Renal cortex interstitium (tissue), 11 donors: ENCODE data around the gene ANKRD6. TPM values are rescaled to one million over a fixed set of nuclear protein-coding genes. Genes with fewer than 3 reads are reported as not detected.

Source experiments
- DNase-seq, 11 donors: peaks; one replicate each; pipeline ENCODE4 v3.0.0-alpha.2; 2013; ENCODE audit warnings: low read depth in 9 of 11, low spot score in 4 of 11; ENCODE audit errors: extremely low read depth in 1 of 11
- polyA plus RNA-seq, 3 donors: library from polyadenylated mRNA; unstranded; fragments of 120-200 nt; gene quantifications; one replicate each; pipeline ENCODE4 v1.2.1, GENCODE V29; 2013; ENCODE audit not compliant: insufficient read length in 3 of 3

Gene ANKRD6
- polyA plus RNA-seq, 3 donors, result 23.4 to 44.8 (median 26.4) TPM

DNA sequence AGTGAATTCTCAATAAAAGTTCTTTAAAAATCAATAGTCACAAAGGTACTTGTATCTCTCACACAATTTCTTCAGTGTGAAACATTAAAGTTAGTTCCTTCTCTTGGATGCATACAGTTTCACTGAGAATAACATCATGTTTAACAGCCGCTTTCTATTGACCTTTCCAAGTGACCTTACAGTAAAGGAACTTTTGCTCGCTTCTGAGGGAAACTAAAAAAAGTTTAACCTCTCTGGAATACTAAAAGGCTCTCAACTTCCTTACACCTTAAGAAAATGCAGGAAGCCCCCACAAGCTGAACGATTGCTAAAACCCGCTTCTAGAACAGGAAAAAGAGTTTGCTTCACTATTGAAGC, 22.2 kb upstream of the ANKRD6 start:
- DNase-seq, result no peak

DNA sequence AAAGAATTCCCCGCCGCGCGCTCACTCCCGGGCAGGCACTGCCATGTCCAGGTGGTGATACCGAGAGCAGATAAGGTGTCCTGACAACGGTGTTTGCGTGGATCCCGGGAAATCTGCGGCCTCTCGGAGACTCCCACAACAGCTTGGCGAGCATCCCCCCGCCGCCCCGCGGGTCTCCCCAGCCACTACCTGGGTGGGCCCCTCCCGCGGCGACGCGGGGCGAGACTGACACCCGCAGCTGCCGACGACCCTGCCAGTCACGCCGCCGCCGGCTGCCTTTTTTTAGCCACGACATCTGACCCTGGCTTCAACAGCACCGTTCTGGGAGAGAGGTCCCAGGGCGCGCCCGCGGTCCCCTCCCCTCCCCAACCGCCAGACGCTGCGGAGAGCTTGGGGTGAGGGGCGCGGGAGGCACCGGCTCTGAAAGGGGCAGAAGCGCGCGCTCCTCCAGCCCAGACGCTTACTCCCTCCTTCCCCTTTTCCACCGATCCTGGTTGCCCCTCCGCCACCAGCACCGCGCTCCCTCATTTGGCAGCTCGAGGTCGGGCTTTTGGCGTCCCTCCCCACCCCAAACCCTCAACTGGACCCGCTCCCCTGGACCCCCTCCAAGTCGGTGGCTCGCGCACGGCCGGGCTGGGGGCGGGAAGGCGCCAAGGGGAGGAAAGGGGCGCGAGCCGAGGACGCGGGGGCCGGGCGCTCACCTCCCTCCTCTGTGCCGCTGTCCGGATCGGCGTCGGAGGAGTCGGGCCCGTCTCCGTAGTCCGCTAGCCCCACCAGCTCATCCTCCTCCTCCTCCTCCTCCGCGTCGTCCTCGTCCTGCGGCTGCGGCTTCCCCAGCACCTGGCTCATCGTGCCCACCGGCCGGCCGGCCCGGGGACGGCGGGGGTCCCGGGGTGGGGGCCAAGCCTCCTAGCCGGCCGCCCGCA, 21.5 kb upstream of the ANKRD6 start:
- peak in 3 of 11 donors; percentile 27 to 32 (median 31) for DNase-seq

DNA sequence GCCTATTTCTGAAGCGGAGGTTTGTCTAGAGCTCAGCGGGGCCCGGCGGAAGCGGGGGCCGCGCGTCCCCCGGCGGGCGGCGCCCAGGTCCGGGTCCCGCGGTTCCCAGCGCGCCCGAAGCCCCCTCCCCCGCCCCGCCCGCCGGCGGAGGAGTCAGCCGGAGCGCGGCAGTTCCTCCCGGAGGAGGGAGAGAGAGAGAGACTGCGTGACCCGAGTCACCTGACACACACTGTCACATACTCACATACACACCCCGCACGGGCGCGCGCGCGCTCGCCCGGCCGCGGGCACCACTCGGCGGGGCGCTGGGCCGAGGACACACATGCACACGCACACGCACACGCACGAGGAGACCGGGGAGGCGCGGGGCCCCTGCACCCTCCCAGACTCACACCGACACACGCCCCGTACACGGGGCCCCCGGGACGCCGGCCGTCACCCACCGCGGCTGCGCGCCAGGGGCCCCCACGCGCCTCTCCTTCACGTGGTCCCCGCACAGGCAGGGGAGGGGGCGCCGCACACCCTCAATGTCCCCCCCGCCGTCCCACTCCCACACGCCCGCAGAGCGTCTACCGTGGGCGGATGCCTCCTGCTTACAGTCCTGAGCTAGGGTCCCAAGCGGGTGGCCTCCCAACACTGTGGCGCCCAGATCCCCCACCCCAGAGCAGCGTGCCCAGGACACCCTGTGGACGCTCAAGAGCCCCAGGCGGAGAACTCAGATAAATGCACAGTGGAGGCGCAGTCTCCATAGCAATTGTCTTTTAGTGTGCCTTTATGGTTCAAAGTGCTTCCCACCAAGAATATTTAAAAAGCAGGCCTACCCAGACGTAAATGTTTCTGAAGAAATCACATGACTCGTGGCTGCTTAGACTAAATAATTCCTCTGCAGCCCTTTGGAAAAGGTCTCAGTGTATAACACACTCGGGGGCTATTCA, 20.6 kb upstream of the ANKRD6 start, which contains the start of gene RRAGD:
RRAGD (minus strand) TSS at position 203 of the 935 bp plus-strand sequence. CDS start 280 bp downstream, outside the sequence.
- peak in 8 of 11 donors; percentile 50 to 69 (median 62) for DNase-seq

DNA sequence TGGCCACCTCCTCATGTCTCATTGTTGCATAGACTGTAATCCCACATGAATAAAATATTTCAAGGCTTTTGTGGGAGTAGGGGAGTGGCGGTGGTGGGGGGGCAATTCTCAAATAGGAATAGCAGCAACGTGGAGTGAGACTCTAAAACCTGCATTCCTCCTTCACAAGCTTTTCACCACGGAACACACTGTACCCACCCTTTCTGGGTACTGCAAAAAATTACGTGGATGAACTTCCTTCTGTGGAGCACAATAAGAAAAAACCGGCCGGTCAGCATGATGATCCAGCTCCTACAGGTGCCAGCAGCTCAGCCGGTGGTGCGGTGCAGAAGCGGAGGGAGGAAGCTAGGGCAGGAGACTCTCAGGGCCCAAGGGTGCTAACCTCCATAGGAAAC, 19.9 kb upstream of the ANKRD6 start:
- no peak for DNase-seq

DNA sequence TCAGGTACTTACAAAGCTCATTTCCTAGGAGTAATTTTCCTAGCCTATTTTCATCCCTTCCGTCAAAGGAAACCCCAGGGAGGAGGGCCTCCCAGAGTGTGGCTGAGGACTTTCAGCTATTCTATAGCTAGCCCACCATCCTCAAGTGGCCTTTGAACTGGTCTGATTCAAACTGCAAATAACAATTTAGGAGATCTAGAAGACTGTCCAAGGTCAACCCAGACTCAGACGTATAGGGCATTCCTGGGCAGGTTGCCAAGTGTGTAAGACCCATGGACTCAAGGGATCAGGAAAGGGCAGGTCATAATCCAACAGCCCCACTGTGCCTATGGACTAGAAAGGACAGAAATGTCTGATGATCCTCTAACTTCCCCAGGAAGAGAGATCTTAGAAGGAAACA, 18.7 kb upstream of the ANKRD6 start:
- DNase-seq, result no peak

DNA sequence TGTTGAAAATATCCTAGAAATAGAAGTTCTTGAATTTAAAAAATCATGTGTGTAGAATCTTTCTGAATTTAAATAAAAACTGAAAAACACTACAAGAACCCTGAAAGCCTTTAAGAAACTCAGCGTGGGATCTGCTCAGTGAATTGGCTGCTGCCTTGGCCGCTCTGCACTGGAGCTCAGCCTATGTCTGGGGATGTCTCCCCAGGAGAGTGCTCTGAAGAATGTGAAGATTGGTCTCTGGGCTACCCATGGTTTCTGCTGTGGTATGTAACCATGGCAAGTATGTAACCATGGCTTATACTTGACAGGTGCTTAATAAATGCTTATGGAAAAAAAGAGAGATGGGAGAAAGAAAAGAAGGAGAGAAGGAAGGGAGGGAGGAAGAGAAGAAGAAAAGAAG, 17.8 kb upstream of the ANKRD6 start:
- no peak for DNase-seq

DNA sequence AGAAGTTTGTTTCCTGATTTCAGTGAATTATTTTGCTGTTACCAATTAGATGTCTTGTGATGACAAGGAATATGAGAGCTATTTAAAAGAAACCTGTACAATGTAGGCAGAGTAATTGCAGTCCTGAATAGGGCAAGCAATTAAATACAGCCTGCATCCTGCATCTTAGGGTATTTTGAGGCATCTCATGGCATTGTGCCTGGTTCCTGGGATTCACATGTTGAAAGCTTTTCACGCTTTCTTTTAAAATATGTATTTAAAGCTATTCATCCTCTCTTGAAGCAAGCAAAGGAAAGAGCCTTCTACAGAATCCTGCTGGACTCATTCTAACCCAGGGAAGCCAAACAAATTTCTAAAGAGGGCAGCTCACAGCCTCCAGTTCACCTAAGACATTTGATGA, 16.2 kb upstream of the ANKRD6 start:
- DNase-seq, result no peak

DNA sequence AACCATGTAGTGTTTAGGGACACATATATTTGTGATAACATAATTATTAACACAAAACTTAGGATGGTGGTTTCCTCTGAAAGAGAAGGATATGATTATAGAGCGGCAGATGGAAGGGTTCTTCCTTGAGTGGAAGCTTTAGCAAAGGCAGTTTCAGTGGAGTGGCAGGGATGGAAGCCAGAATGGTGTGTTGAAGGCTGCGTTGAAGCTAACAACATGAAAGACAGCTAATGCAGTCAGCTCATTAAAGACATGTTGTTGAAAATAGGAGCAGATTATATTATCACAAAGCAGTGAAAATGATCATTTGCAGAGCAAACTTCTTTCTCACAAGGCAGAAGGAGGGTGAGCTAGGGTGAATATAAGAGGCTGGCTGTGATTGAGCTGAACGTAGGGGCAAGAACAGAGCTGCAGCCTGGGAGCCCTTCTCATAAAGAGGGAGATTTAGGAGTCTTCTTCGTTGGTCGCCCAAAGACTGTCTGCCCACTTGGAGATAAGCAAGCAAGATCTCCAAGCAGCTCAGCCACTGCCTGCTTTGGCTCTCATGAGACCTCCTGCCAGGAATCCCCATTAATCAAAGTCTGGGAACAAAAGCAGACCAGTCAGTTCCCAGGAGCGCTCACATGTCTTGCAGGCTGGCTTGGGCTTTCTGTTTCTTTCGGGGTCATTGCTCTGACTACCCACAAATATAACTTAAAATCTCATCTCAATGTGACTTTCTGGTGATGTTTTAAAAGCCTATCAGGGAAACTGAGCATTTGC, 2.6 kb upstream of the ANKRD6 start:
- DNase-seq, result no peak

DNA sequence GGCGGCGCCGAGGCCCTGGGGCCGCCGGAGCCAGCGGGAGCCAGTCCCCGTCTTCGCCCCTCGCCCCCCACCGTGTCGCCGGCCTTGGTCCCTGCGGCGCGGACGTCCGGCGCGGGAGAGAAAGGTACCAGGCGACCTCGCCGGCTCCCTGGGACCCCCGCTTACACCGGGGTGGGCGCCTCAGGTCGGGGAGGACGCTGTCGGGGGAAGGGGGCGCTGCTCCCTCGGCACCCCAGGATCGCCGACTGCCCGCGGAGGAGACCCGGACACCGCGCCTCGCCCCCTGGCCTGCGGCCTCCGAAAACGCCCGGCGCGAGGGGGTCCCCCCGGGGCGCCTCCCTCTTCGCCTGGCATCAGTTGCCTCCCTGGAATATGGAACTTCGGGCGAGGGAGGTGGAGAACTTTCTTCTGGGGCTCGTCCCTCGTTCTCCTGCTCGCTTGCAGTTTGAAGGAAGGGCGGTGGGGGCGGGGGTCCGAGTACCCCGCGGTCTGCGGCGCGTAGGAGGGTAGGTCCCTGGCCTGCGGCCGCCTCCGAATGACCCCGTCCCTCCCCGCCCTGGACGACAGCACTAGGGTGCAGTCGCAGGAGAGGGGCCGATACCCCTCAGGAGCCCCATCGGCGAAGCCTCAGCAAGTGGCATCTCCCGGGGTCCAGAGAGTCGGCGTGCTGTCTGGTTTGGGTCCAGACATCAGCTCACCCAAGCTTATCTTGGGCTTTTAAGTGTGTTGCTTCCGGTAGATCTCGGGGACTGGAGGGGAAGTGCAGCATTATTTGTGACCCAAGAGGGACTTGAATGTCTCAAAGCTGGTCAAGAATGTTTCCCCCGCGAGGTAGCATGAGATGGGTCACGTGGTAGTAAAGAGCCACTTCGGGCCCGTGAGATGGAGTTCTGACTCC, 549 bp downstream of the ANKRD6 start:
- DNase-seq, result peak in 1 of 11 donors; percentile 25

DNA sequence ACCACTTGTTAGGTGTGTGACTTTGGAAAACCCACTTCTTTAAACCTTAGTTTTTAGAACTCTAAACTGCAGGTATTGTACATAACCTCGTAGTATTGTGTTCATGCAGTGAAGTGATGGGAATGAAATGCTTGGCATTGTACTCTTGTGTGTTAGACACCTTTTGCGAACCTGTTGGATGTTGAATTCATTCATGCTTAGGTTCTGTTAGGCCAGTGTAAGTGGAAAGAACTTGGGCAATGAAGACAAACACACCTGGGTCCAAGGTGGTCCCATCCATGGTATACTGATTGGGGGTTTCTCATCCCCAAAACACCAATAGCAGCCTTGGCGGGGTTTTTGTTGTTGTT, 1.2 kb downstream of the ANKRD6 start:
- DNase-seq, result no peak

DNA sequence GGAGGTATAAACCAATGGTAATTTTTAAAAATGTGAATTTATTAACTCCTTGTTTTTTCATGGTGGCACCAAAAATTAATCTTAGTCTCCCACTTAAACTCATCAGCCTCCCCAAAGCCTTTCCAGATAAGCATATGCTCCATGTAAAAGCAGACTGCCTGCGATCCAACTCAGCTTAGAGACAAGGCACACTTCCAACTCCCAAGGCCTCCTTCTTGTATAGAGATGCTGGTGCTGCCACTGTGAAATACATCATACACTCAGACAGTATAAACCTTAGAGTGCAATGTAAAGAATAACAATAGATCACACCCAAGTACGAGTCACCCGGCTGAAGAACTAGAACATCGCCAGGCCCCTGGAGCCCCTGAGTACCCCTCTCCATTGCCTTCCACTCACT, 2.0 kb downstream of the ANKRD6 start:
- DNase-seq, result no peak

DNA sequence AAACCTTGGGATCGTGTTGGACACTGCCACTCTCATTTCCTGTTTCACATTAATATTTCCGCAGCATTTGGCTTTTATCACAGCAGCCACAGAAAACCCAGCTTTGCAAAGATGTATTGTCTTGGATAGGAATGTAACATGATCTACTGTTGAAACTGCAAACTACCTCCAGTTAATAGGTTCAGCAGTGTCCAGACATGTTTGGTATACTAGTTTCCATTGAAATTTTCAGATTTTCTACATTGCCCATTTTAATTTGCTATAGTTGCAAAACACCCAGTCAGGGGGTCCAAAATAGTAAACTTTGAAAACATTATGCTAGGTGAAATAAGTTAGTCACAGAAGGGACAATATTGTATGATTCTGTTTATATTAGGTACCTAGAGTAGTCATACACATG, 3.3 kb downstream of the ANKRD6 start:
- DNase-seq, result no peak

DNA sequence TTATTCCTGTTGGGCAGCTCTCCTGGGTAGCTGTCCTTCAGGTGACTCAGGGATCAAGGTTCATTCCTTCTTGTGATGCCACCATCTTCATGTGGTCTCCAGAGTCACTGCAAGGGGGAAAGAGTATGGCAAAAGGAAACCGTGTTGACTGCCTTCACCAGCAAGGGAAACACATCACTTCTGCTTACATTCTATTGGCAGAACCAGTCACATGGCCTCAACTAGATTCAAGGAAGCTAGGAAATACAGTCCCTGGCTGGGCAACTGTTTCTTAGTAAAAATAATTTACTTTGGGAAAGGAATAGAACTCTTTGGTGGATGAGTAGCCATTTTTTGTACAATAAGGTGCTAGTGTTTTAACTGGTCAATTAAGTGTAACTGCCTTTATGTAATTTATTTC, 5.3 kb downstream of the ANKRD6 start:
- DNase-seq, result no peak

DNA sequence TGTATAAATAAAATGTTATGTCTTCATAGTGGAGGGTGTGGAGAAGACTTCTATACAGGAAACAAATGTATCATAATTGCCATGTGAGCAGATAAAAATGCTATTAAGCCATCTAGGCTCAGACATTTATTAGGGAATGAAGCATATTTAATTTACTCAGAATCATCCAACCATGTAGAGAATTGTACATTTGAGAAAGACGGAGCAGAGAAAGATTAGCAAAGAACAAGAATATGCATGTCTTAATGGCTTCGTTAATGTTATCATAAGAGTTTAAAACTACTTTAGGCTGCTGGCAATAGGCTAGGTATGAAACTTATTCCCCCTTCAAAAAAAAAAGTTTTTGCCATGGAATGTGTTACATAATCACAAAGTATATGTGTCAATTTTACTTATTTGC, 6.1 kb downstream of the ANKRD6 start:
- DNase-seq, result no peak

DNA sequence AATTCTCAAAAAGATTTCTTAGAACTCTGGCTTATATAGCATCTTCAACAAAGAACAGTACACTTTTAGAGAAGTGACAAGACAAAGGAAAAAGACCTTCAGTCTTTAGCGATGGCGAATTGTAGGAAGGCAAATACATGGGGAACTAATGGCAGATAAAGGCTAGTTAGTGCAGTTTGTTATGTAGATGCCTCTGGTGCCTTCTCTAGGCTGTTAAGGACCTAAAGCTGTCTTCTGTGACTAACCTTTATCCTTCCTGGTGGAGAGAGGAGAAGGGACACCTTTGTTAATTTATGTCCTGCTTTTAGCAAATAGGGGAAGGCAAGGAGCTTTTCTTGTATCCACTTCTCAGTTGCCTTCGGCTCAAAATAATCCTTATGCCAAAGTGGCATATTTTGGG, 7.2 kb downstream of the ANKRD6 start:
- DNase-seq, result no peak

DNA sequence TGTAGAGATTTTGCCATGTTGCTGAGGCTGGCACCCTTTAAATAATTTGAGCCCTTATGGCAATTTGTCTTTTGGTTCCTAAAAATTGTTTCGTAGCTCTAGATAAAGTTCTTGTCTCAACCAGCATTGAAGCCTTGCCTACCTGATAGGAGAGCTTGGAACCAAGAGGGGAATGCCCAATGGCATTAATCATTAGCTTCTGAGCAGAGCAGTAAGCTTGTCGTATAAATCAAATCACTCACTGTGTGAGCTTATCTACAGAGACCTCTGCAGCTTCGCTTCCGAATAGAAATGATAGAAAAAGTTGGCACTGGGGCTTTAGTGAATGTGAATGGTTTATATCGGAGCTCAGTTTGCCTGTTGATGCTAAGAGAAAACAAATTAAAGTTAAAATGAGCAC, 10.7 kb downstream of the ANKRD6 start:
- DNase-seq, result no peak

DNA sequence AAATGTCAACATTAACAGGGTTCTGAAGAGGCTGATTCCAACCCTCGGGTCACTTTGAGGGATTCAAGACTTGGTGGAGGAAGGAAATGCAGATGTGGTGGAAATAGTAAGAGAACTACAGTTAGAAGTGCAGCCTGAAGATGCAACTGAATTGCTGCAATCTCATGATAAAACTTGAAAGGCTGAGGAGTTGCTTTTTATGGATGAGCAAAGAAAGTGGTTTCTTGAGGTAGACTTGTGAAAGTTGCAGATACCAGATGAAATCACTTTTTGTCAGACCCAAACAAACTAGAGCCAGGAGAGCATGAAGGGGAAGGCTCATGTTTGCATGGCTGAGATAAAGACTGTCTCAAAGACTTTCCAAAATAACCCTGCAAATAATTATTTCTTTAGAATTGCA, 16.2 kb downstream of the ANKRD6 start:
- DNase-seq, result no peak

DNA sequence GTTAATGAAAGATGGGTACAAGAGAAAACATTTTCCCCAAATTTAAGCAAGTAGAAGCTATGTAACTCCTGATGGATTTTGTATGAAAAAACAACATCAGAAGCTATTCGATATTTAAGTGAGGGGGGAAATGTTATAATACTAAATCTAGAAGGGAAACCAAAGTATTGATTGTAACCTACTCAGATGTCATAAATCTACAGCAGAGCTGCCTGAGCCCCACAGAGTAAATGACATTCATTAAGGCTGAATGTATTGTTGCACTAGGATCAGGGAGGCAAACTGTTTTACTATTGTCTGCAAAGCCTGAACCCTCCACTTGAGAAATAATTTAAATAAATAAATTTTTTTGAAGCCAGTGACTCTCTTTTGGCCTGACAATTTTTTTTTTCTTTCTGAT, 19.3 kb downstream of the ANKRD6 start:
- no peak for DNase-seq
